ENCODE results near the gene LPP. TPM values are rescaled to one million over a fixed set of nuclear protein-coding genes. Genes with fewer than 3 reads are reported as not detected.

Gene LPP
- total and polyA plus RNA-seq, 2 donors (not counting 1 experiment from before 2014, with no cell fraction given): 7.6 to 81.7 TPM

- Histone ChIP-seq H4K20me1 (ENCODE audit: control insufficient read depth, insufficient read depth, low read length, poor library complexity, severe bottlenecking) (no peaks in the 10 kb centered on the region), H3K4me1 (ENCODE audit: control insufficient read depth in 2 of 2, insufficient read depth in 2 of 2, low read length in 2 of 2) (peaks cover 20% of the 10 kb centered on the region in 2 donors), H3K27me3 (replicated peaks in 1 of 4; ENCODE audit: control extremely low read depth in 1 of 4, control insufficient read depth in 3 of 4, insufficient read depth in 4 of 4, low read length in 3 of 4) (no peaks in the 10 kb centered on the region), H3K79me2 (ENCODE audit: control insufficient read depth, insufficient read depth, low read length) (peaks cover 6% of the 10 kb centered on the region), H2AFZ (ENCODE audit: insufficient read depth, low read depth, low read length, poor library complexity, severe bottlenecking) (no peak overlapping the region), H3K4me2 (replicated peaks; ENCODE audit: low read depth, low read length, poor library complexity, severe bottlenecking) (no peak overlapping the region), H3K9ac (ENCODE audit: low read length) (no peak overlapping the region), H3K27ac (ENCODE audit: low read length in 2 of 2) (no peak overlapping the region), H3K36me3 (replicated peaks in 1 of 2; ENCODE audit: control extremely low read depth in 1 of 2, control insufficient read depth in 1 of 2, extremely low read depth in 1 of 2, insufficient read depth in 2 of 2, low read length in 1 of 2) (no peaks in the 10 kb centered on the region), H3K9me3 (ENCODE audit: control extremely low read depth in 1 of 3, control insufficient read depth in 2 of 3, insufficient read depth in 1 of 3, low read length in 2 of 3) (no peaks in the 10 kb centered on the region), H3K4me3 (ENCODE audit: control extremely low read depth in 1 of 5, extremely low read depth in 1 of 5, insufficient read depth in 1 of 5, low read depth in 2 of 5, low read length in 4 of 5) (no peak overlapping the region)
- no peak for TF ChIP-seq EZH2 (IDR thresholded peaks at IDR 0.05; ENCODE audit: borderline replicate concordance, insufficient read depth, low read depth, low read length, poor library complexity, severe bottlenecking)
- TF ChIP-seq CTCF (IDR thresholded peaks at IDR 0.05): no peak
- ChIA-PET CTCF (no interaction called here), POLR2A (no interaction called here)
- Mint-ChIP-seq H3K27me3 (no peaks in the 10 kb centered on the region), H3K4me3 (no peak overlapping the region), H3K4me1 (peaks cover 48% of the 10 kb centered on the region), H3K27ac (no peak overlapping the region), H3K9me3 (ENCODE audit: insufficient read depth) (no peaks in the 10 kb centered on the region)
- WGBS (ENCODE audit: insufficient coverage): no CpG with 5 or more reads among the region's 1 CpG
- no peak for DNase-seq
- ATAC-seq (ENCODE audit: low read depth): no peak
- intact Hi-C loops (cut with micrococcal nuclease): no loop called here
These were observed 165.6 kb downstream of the LPP start for GRCh38 chr3:188319569-188319968.

DNA sequence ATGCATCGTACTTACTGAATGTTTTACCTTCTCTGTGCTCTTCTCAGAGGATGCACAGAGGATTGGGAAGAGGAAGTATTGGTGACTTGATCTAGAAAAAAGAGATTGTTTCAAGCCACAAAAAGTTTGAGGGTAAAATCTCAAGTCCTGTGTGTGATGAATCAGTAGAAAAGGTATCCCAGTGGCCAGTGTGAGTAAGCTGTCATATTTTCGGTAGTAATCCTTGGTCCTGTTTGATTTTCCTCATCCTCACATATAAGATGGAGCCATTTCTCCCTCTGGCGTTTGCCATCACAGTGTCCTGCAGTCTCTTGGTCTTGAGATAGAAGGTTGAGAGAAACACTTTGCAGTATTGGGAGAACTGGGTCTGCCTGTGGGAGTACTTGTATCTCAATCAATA is 166.8 kb downstream of the LPP start:
- Histone ChIP-seq H3K79me2 (ENCODE audit: control insufficient read depth, insufficient read depth, low read length) (peaks cover 8% of the 10 kb centered on the region), H3K9me3 (ENCODE audit: control extremely low read depth in 1 of 3, control insufficient read depth in 2 of 3, insufficient read depth in 1 of 3, low read length in 2 of 3) (no peaks in the 10 kb centered on the region), H3K4me3 (ENCODE audit: control extremely low read depth in 1 of 5, extremely low read depth in 1 of 5, insufficient read depth in 1 of 5, low read depth in 2 of 5, low read length in 4 of 5) (no peak overlapping the region), H3K4me1 (ENCODE audit: control insufficient read depth in 2 of 2, insufficient read depth in 2 of 2, low read length in 2 of 2) (peaks cover 20% of the 10 kb centered on the region in 2 donors), H3K4me2 (replicated peaks; ENCODE audit: low read depth, low read length, poor library complexity, severe bottlenecking) (peak overlapping the region; percentile 38), H3K27me3 (replicated peaks in 1 of 4; ENCODE audit: control extremely low read depth in 1 of 4, control insufficient read depth in 3 of 4, insufficient read depth in 4 of 4, low read length in 3 of 4) (no peaks in the 10 kb centered on the region), H3K27ac (ENCODE audit: low read length in 2 of 2) (no peak overlapping the region), H3K36me3 (replicated peaks in 1 of 2; ENCODE audit: control extremely low read depth in 1 of 2, control insufficient read depth in 1 of 2, extremely low read depth in 1 of 2, insufficient read depth in 2 of 2, low read length in 1 of 2) (no peaks in the 10 kb centered on the region), H3K9ac (ENCODE audit: low read length) (no peak overlapping the region), H4K20me1 (ENCODE audit: control insufficient read depth, insufficient read depth, low read length, poor library complexity, severe bottlenecking) (no peaks in the 10 kb centered on the region), H2AFZ (ENCODE audit: insufficient read depth, low read depth, low read length, poor library complexity, severe bottlenecking) (no peak overlapping the region)
- TF ChIP-seq EZH2 (IDR thresholded peaks at IDR 0.05; ENCODE audit: borderline replicate concordance, insufficient read depth, low read depth, low read length, poor library complexity, severe bottlenecking) (no peak), CTCF (IDR thresholded peaks at IDR 0.05) (no peak)
- ChIA-PET CTCF (interaction anchor here (0.6 to 0.8 kb wide), 2 partner anchors 19 to 54 kb away, joined by 3 read pairs; no protein-coding TSS in a partner anchor), POLR2A (no interaction called here)
- H3K9me3 Mint-ChIP-seq (ENCODE audit: insufficient read depth): no peaks in the 10 kb centered on the region
- H3K4me3 Mint-ChIP-seq: no peak overlapping the region
- DNase-seq (no peak), ATAC-seq (ENCODE audit: low read depth) (no peak)
- intact Hi-C loops (cut with micrococcal nuclease): no loop called here
- peaks cover 50% of the 10 kb centered on the region for H3K4me1 Mint-ChIP-seq
- no peaks in the 10 kb centered on the region for H3K27me3 Mint-ChIP-seq
- 50% methylated on average over 1 of the region's 3 CpGs for WGBS (ENCODE audit: insufficient coverage)
- H3K27ac Mint-ChIP-seq: no peak overlapping the region
